ENCODE measurements around the gene CHRNA3.
"Not testable (repeated sequence)": the region's sequence is repeated elsewhere in the genome, so short reads cannot be mapped to it uniquely, and the experiment has no call there.

The CHRNA3 gene

DNA sequence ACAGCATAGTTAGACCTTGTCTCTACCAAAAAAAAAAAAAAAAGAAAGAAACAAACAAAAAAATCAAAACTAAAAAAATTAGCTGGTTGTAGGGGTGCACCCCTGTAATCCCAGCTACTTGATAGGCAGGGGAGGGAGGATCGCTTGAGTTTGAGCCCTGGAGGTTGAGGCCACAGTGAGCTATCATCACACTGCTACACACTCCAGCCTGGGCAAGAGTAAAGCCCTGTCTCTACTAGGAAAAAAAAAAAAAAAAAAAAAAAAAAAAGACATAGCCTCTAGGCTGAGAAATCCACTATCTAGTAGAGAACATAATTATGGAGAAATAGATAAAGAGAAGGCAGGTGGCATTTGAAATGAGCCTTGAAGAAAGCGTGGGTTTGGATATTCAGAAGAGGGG lies 57.7 kb downstream of the CHRNA3 start:
- no peaks in the 10 kb centered on the region for H3K9me3 ChIP-seq (ENCODE audit: insufficient read depth, low read length)
- no peak overlapping the region for H3K4me3 ChIP-seq (ENCODE audit: low read length)
- H3K4me2 ChIP-seq (ENCODE audit: low read length) = no peak overlapping the region
- peaks cover 34% of the 10 kb centered on the region for H3K4me1 ChIP-seq (ENCODE audit: low read length)
- no peak overlapping the region for H2AFZ ChIP-seq (ENCODE audit: low read depth, low read length)
- no peaks in the 10 kb centered on the region for H3K27me3 ChIP-seq (ENCODE audit: low read depth, low read length)
- no peak overlapping the region for H3K27ac ChIP-seq (ENCODE audit: low read length)
- H3K79me2 ChIP-seq (ENCODE audit: low read length) = peaks cover 18% of the 10 kb centered on the region
- H4K20me1 ChIP-seq (ENCODE audit: insufficient read depth, low read length) = no peaks in the 10 kb centered on the region
- H3K36me3 ChIP-seq (replicated peaks; ENCODE audit: low read depth, low read length) = no peaks in the 10 kb centered on the region
- no peak overlapping the region for H3K9ac ChIP-seq (ENCODE audit: low read length)
- no peak for TF ChIP-seq EZH2phosphoT487 (IDR thresholded peaks at IDR 0.05; ENCODE audit: low read depth)
- TF ChIP-seq, protein P1, sequence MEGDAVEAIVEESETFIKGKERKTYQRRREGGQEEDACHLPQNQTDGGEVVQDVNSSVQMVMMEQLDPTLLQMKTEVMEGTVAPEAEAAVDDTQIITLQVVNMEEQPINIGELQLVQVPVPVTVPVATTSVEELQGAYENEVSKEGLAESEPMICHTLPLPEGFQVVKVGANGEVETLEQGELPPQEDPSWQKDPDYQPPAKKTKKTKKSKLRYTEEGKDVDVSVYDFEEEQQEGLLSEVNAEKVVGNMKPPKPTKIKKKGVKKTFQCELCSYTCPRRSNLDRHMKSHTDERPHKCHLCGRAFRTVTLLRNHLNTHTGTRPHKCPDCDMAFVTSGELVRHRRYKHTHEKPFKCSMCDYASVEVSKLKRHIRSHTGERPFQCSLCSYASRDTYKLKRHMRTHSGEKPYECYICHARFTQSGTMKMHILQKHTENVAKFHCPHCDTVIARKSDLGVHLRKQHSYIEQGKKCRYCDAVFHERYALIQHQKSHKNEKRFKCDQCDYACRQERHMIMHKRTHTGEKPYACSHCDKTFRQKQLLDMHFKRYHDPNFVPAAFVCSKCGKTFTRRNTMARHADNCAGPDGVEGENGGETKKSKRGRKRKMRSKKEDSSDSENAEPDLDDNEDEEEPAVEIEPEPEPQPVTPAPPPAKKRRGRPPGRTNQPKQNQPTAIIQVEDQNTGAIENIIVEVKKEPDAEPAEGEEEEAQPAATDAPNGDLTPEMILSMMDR (IDR thresholded peaks at IDR 0.05; ENCODE audit: low read depth, low read length) = no peak

DNA sequence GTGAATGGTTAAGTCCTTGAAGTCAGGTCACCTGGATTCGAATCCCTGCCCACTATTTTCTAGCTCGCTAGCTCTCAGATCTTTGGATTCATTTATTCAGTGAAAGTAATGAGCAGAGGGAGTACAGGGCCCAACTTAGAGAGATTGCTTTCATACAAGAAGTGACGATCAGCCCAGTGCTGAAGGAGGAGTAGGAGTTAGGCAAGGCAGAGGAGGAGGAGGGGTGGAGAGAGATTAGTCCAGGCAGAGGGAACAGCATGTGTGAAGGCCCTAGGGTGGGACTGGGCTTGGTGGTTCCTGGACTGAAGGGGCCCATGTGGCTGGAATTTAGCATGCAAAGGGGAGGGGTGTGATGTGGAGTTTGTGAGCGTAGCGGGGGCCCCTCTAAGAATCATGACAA lies 59.3 kb downstream of the CHRNA3 start:
- peaks cover 23% of the 10 kb centered on the region for H3K4me1 ChIP-seq (ENCODE audit: low read length)
- no peaks in the 10 kb centered on the region for H3K36me3 ChIP-seq (replicated peaks; ENCODE audit: low read depth, low read length)
- H3K9me3 ChIP-seq (ENCODE audit: insufficient read depth, low read length) = no peaks in the 10 kb centered on the region
- no peaks in the 10 kb centered on the region for H4K20me1 ChIP-seq (ENCODE audit: insufficient read depth, low read length)
- TF ChIP-seq EZH2phosphoT487 (IDR thresholded peaks at IDR 0.05; ENCODE audit: low read depth) = no peak
- TF ChIP-seq, protein P1 (IDR thresholded peaks at IDR 0.05; ENCODE audit: low read depth, low read length) = no peak
- no peak overlapping the region for H2AFZ ChIP-seq (ENCODE audit: low read depth, low read length)
- peaks cover 8% of the 10 kb centered on the region for H3K79me2 ChIP-seq (ENCODE audit: low read length)
- H3K27ac ChIP-seq (ENCODE audit: low read length) = no peak overlapping the region
- H3K4me3 ChIP-seq (ENCODE audit: low read length) = no peak overlapping the region
- no peaks in the 10 kb centered on the region for H3K27me3 ChIP-seq (ENCODE audit: low read depth, low read length)
- no peak overlapping the region for H3K4me2 ChIP-seq (ENCODE audit: low read length)
- H3K9ac ChIP-seq (ENCODE audit: low read length) = no peak overlapping the region

GRCh38 chr15:78560201-78560600 lies 60.6 kb downstream of the CHRNA3 start:
- H3K79me2 ChIP-seq (ENCODE audit: low read length); H3K9ac ChIP-seq (ENCODE audit: low read length); H3K36me3 ChIP-seq (replicated peaks; ENCODE audit: low read depth, low read length); H3K27me3 ChIP-seq (ENCODE audit: low read depth, low read length); H2AFZ ChIP-seq (ENCODE audit: low read depth, low read length); H4K20me1 ChIP-seq (ENCODE audit: insufficient read depth, low read length); H3K4me2 ChIP-seq (ENCODE audit: low read length); H3K9me3 ChIP-seq (ENCODE audit: insufficient read depth, low read length); H3K27ac ChIP-seq (ENCODE audit: low read length); H3K4me3 ChIP-seq (ENCODE audit: low read length): not testable (repeated sequence)
- peaks cover 25% of the 10 kb centered on the region for H3K4me1 ChIP-seq (ENCODE audit: low read length)

DNA sequence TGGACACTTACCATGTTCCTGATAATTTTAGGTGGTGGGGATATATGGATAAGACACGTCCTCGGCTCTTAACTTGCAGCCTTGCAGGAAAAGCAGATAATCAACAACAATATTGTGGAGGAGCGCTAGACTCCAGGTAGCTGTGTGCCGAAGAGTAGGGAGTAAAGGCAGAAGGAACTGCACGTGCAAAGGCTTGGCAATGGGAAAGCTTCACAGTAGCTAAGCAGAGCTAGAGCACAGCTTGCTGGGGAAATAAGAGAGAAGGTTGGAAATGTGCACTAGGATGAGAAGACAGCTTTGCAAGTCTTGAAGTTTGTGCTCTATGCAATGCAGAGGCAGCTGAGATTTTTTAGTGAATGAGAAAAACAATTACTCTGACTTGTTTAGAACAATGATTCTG lies 68.2 kb downstream of the CHRNA3 start:
- Histone ChIP-seq H3K9ac (ENCODE audit: low read length) (no peak overlapping the region), H4K20me1 (ENCODE audit: insufficient read depth, low read length) (no peaks in the 10 kb centered on the region), H3K36me3 (replicated peaks; ENCODE audit: low read depth, low read length) (peaks cover 35% of the 10 kb centered on the region), H3K79me2 (ENCODE audit: low read length) (no peaks in the 10 kb centered on the region), H3K4me3 (ENCODE audit: low read length) (no peak overlapping the region), H3K4me1 (ENCODE audit: low read length) (peaks cover 14% of the 10 kb centered on the region), H3K4me2 (ENCODE audit: low read length) (no peak overlapping the region), H3K27ac (ENCODE audit: low read length) (no peak overlapping the region), H3K9me3 (ENCODE audit: insufficient read depth, low read length) (no peaks in the 10 kb centered on the region), H3K27me3 (ENCODE audit: low read depth, low read length) (no peaks in the 10 kb centered on the region), H2AFZ (ENCODE audit: low read depth, low read length) (no peak overlapping the region)
- no peak for TF ChIP-seq EZH2phosphoT487 (IDR thresholded peaks at IDR 0.05; ENCODE audit: low read depth)
- TF ChIP-seq, protein P1 (IDR thresholded peaks at IDR 0.05; ENCODE audit: low read depth, low read length) = no peak

GRCh38 chr15:78551902-78552301 lies 68.9 kb downstream of the CHRNA3 start:
- H2AFZ ChIP-seq (ENCODE audit: low read depth, low read length) = no peak overlapping the region
- H3K9ac ChIP-seq (ENCODE audit: low read length) = no peak overlapping the region
- no peak overlapping the region for H3K4me2 ChIP-seq (ENCODE audit: low read length)
- no peak overlapping the region for H3K27ac ChIP-seq (ENCODE audit: low read length)
- no peaks in the 10 kb centered on the region for H3K9me3 ChIP-seq (ENCODE audit: insufficient read depth, low read length)
- H4K20me1 ChIP-seq (ENCODE audit: insufficient read depth, low read length) = no peaks in the 10 kb centered on the region
- H3K36me3 ChIP-seq (replicated peaks; ENCODE audit: low read depth, low read length) = peaks cover 40% of the 10 kb centered on the region
- TF ChIP-seq, protein P1 (IDR thresholded peaks at IDR 0.05; ENCODE audit: low read depth, low read length) = no peak
- no peak for TF ChIP-seq EZH2phosphoT487 (IDR thresholded peaks at IDR 0.05; ENCODE audit: low read depth)
- no peaks in the 10 kb centered on the region for H3K79me2 ChIP-seq (ENCODE audit: low read length)
- H3K4me1 ChIP-seq (ENCODE audit: low read length) = peaks cover 14% of the 10 kb centered on the region
- no peaks in the 10 kb centered on the region for H3K27me3 ChIP-seq (ENCODE audit: low read depth, low read length)
- H3K4me3 ChIP-seq (ENCODE audit: low read length) = no peak overlapping the region

All from OCI-LY3 (cell line).